ENCODE results near the gene IGSF8.

Gene IGSF8

DNA sequence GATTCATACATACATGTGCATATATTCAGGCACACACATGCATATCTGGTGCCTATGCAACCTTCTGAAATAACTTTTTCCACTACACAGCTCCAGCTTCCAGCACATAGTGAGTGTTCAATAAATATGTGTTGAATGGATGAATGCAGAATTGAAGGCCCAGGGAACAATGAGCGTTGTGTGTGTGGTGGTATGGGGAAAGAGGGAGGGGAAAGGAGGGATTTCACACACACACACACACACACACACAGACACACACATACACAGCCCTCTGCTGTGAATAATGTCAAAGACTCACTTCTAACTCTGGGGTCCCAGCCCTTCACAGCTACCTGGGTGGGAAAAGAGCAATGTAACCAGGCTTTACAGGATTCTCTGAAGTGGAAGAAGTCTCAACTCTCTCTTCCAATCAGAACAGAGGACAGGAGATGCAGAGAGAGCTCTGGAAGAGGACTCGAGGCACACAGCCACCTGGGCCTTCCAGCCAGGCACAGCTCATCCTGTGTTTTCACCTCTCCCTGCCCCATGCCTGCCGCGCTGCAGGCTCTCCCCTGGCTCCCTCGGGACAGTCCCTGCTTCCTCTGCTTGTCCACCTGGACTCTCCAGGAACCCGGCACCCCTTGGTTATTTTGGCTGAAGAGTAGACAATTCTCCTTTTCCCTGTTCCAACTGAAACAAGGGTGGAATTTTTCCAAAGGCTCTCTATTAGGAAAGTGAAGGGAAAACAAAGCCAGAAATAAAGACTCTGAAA lies 5.4 kb upstream of the IGSF8 start:
- DNase-seq, result no peak

DNA sequence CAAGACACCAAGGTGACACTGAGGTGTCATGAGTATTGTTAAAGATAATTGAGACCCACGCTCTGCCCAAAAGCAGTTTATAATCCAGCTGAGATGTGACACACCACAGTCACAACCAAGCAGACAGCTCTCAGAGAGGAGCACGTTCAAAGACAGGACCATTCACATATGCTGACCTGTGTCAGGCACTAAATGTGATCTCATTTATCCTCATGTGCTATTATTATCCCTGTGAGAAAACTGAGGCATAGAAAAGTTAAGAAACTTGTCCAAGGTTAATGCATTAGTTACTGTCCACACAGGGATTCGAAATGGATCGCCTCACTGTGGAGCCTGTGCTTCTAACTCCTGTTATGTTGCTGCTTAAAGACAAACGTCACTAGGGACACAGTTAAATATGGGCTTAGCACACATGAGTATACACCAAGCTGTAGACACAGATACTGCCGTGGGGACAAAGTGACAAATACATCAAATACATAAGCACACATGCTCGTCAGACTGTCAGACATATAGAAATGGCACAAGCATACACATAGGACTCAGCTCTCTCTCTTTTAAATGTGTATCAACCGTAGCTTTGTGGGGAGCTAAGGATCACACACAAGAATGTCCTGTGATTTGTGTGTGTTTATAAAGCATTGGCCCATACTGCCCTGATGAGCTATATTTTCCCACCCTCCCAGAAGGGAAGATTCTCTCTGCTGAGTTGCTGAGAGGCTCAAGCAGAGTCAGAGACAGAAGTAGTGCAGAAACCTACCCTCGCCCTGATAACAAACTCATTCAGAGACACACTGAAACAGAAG lies 3.5 kb upstream of the IGSF8 start:
- DNase-seq, result no peak

DNA sequence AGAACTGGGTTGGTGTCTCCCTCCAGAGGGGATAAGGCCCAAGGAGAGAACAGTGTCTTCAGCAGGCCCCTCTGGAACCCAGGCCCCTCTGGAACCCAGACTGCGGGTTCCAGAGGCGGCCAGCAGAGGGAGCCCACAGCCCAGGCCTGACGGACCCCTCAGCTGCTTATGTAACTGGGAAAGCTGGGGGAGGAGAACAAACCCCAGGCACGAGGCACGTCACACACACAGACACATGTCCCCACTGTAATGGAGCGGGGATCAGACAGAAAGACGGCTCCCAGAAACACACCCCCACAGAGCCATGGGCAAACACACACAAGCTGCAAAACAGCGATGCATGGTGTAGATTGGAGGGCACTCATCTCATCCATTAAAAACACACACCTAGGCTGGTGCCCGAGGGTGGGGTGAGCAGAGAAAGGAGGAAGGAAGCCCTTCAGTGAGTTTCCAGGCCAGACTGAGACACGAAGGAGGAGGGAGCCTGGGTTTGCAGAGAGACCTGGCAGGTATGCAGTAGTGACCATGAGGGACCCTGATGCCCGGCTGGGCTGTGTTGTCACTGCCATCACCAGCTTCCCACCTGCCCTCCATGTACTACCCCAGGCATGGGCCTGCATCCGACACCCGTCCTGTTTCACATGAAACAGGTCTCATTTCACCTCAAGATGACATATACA lies 2.8 kb upstream of the IGSF8 start:
- DNase-seq, result peak in 1 of 2 experiments; percentile 55

DNA sequence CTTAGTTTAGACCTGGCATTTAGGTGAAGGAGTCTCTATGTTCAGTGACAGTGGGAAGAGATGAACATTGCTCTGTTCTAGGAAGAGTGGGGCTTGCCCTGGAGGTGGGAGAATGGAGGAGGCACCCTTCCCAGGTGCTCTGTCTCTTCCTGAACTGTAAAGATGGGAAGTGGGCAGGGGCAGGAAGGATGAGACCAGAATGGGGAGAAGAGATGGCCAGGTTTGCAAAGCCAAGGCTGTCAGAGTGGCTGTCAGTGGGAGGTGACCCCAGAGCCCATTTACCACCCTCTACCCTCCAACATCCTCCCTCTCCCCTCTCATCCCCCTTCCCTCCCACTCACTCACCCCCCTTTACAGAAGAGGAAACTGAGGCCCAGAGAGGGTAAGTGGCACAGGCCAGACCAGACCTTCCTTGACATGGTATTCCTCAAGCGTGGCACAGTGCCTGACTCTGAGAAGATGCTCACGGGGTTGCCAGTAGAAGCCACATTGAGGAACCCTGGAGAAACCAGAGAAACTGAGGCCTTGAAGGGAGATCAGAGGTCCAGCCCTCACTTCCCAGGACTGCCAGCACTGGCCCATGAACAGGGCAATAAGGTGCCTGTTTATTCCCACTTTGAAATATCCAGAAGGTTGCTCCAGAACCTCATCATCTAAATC lies 1.4 kb upstream of the IGSF8 start:
- no peak for DNase-seq

DNA sequence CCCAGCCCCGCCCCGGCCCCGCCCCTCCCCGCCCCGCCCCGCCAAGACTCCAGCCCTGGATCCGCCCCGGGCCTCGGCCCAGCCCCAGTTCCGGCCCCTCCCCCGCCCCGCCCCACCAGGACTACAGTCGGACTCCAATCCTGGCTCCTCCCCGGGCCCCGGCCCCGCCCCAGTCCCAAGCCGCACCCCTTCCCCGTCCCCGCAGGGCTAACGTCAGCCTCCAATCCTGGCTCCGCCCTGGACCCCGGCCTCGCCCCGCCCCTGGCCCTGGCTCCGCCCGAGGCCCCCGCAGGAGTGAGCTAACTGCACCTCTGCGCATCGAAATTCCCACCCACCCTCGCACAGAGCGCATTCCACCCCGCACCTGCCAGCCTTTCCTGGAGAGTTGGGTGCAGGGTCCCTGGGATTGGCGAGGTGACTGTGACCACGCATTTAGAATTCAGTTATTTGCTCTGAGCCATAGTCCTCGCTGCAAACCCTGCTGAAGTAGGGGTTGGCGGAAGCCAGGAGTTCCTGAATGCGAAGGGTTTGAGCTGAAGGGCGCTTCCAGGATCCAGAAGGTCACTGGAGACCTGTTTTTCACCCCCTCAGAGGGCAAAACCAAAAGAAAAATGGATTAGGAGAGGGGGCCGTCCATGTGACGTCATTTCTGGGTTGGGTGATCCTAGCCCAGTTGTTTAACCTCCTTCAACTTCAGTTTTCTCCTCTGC lies 588 bp upstream of the IGSF8 start:
- DNase-seq, result peak; percentile 25 to 73

DNA sequence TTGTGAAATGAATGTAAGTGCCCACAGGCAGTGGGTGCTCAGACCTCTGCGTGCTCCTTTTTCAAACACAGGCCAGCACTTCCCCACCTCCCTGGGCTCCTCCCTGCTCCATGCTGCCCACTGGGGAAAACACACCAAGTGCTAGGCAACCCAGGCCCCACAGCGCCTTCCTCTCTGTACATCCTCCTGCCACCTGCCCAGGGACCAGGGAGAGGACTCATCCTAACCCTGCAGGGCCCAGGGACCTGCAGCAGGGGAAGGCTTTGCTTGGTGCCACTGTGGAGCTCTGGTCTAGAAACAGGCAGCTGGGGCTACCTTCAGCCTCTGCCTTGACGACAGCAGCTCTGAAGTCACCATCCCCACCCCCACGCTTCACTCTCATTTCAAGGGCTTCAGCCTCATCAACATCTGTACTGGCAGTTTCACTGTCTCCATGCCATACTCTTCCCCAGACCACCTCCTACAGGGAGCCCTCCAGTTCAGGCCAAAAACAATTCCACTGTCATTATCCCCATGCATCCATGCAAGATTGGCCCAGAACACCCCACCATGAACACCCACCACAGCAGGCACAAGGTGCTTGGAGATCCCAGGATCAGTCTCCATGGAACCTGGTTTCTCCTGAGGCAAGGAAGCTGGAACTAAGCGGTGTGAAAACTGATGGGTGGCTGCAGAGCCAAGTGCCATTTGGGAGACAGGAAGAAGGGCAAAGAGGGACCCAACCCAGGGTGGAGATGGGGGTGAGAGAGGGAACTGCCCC lies 1.1 kb downstream of the IGSF8 start:
- DNase-seq, result no peak

DNA sequence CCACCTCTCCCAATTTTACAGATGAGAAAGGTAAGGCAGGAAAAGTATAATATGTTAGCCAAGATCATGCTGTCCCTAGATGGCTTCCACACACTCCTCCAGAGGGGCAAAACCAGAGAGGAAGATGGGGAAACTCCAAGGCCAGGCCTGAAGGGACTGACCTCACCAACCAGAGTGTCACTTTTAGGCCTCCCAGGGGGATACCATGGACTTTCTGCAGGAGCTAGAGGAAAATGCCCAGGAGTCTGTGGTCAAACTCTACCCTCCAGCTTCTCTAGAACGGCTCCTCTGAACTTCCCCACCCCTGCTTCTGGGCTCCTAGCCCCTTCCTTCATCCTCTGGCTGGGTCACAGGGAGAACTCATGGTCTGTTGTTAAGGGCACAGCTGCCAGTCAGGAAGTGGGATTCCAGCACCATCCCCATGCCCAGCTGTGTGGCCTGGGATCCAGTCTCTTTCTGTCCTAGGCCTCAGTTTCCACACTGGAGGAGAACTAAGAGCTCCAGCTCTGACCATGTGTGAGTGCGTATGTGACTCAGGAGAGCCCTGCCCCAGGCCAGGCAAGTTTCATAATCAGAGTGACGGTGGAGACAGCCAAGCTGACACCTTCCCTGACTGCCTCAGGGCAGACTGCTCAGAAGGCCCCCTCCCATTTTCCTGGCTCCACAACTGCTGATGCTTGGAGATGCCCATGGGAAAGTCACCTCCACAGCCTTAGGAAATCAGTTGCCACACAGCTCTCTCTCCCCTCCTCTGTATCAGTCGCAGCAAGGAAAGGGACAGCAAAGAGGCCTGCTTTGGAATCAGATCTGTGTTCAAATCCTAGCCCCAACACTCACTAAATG lies 1.9 kb downstream of the IGSF8 start:
- DNase-seq, result no peak

DNA sequence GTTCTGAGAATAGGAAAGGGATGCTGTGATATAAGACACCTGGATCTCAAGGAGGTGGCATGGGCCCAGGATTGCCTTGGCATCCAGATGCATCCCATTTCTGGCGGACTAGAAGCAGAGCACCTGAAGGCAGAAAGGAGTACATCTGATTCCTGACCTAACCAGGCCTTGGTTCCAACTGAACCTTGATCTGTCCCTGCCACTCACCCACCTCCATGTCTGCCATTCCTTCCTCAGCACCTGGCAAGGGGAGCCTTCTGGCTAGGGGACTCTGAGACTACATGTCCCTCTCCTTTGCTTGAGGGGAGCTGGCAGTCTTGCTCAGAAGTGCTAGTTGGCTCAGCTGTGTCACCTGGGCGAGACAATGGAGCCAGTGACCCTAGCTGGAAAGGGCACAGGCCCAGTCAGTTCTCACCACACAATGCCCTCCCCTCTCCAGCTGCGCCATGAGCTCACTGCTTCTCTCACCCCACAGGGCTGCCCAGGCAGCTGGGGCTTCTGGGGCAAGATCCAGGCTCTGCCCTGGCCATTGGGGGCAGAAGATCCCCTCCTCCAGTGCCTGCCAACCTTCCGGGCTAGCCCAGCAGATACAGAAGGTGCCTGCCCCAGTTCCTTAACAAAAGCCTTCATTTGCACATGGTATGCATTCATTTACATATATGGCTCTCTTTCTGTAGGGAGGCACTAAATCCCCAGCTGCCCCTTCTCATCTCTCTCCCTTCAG lies 2.9 kb downstream of the IGSF8 start:
- DNase-seq, result no peak

DNA sequence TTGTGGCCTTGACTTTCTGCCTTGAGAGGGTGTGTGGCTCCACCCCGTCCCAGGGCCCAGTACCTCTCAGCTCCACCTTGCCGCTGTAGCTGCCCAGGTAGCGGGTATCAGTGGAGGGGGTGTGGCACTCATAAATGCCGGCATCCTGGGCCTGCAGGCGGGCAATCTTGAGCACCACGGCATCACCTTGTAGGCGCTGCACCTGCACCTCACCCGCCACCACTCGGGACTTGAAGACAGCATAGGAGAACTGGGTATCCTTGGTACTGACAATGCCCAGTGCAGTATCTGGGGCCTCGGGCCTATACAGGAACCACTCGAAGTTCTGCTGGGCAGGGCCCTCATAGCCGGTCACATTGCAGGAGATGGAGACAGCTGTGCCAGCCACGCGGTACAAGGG lies 3.6 kb downstream of the IGSF8 start:
- no peak for DNase-seq

DNA sequence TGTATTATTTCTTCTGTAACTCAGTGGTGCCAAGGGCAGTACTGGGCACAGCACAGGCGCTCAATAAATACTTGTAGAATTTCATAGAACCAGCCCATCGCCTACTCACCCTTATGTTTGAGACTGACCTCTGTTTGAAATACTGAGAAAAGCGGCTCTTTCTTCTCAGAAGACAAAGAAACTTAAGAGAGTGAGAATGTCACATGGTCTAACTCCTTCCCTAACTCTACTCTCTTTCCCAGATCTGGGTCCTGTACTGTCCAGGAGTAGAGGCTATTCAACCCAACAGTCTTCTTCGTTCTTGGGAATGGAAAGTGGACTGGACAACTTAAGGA lies 4.2 kb downstream of the IGSF8 start:
- DNase-seq, result no peak

DNA sequence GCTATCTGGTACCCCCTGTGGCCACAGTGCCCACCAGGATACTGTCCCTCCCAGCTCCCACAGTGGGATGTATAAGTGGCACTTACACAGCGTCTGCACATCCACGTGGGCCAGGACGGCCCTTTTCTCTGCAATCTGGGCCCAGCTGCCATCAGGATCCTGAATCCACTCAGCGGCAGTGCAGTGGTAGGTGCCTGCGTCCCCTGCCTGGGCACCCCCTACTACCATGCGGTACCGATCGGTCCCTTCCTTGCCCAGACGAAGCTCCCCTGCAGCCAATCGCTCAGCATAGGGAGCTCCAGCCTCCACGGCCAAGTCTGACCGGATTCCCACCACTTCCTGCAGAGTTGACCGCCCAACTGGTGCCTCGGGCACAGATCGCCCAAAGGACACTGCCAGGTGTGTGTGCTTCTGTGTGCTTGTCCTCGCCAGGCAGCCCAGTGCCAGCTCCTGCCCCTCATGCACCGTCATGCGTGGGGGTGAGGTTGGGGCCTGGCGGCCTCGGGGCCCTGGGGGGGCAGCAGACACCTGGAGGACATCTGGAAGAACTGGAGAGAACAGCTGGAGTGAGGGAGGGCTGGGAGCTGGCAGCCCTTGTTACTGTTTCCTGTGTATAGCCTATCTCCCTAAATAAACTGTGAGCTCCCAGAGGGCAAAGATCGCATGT lies 4.7 kb downstream of the IGSF8 start:
- no peak for DNase-seq

DNA sequence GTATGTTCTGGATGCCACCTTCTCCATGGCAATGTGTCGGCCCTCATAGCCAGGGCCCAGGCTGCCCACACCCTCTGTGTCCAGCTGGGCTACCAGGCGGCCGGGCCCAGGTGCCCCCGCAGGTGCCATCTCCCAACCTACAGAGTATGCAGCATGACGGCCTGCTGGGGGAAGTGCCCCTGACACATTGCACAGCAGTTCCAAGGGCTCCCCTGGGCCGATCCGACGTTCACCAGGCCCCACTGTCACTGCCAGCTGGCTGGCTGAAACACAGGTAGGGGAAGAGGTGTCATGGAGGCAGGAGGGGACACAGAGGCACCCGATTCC lies 5.4 kb downstream of the IGSF8 start:
- no peak for DNase-seq

DNA sequence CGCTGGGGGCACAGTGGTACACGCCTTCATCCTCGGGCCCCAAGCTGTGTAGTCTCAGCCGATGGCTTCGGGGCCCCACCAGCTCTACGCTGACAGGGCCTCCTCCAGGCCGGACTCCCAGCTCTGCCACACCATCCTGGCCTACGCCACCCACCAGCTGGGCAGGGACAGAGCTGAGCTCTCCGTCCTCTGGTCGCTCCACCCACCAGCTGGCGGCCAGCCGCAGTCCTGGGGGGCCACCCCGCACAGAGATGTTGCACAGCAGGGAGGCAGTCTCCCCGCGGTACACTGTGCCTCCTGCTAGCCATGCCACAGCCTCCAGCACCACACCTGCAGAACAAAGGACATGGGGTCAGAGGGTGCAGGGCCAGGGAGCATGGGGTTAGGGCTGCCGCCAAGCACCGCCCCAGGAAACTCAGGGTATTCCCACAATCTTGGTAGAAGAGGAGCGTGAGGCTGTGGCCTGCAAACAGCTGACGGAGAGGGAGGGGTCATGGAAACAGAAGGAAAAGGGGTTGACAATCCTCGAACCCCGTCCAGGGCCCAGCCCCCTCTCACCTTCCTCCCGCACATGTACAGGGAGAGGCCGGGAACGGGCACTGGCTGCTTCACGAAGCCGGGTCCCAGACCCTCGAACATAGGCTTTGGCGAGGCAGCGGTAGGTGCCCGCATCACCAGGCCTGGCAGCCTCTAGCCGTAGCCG lies 5.9 kb downstream of the IGSF8 start:
- DNase-seq, result no peak

DNA sequence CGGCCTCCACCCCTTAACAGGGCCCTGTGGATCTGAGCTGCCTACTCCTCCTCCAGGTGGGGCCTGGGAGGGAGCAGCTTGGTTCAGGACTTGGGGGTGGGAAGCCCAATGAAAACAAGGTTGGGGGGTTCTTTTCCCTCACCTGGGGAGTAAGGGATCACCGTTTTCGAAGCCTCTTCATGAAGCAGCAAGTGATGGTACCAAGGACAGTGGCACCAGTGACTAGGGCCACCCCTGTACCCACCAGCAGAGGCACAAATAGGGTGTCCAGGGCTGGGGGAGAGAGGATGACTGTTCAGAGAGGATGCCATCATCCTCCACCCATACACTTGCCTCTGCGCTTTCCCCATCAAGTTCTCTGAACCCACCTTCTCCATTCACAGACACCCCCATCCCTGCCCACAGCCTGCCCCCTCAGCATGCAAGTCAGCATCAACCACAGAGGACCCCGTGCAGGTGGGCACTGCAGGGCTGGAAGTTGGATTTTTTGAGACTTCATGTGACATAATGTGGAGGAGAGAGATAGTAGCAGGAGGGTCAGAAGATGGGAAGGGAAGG lies 6.7 kb downstream of the IGSF8 start:
- DNase-seq, result no peak

DNA sequence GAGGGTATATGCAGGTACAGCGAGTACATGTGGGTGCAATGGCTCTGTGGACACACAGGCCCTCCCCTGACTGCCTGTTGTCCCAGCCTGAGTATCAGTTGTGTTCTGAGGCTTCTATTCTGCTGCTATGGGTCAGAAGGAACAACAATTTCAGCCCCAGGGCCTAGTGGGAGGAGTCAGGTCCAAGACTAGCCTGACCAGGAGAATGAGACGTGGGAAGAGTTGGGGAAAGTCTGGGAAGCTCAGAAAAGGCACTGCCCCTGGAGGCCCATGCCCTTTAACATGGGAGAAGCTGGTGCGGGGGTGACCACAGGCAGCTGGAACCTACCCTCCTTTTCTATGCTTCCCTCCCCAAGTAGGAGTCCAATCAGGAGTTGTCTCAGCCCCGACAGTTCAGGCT lies 7.7 kb downstream of the IGSF8 start:
- DNase-seq, result no peak

DNA sequence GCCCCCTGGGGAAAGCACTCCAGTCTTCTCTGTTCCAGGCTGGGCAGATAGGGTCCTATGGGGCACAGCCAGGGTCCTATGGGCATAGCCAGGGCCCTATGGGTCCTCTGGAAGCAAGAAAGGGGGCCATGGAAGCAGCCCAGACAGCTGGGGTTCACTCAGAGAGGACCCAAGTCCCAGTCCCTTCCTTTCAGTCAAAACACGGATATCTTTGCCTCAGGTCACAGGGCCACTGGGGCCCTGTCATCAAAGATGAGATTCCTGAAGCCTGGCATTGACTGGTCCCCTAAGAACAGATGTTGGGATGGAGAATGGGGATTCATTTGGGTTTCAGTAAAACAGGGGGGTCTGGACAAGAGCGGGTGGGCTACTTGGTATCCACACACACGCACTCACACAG lies 8.5 kb downstream of the IGSF8 start:
- DNase-seq, result no peak

DNA sequence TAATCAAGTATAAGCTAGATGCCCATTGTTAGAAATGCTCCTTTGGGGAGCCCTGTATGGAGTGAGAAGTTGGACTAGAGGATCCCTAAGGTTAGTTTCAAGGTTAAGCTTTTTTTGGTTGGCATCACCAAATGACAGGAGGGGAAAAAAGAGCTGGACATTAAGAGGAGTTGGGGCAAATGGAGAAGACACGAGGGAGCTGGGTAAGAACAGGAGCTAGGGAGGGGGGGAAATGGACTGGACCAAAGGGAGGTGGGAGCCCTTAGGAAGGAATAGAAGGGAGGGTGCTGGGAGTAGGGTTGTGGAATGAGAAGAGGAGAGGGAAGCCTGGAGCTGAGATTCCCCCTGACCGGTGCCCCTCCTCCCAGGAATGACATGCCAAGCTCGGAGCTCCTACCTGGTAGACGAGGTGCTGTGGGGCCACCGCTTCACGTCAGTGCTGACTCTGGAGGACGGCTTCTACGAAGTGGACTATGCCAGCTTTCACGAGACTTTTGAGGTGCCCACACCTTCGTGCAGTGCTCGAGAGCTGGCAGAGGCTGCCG lies 11.2 kb downstream of the IGSF8 start:
- DNase-seq, result no peak

DNA sequence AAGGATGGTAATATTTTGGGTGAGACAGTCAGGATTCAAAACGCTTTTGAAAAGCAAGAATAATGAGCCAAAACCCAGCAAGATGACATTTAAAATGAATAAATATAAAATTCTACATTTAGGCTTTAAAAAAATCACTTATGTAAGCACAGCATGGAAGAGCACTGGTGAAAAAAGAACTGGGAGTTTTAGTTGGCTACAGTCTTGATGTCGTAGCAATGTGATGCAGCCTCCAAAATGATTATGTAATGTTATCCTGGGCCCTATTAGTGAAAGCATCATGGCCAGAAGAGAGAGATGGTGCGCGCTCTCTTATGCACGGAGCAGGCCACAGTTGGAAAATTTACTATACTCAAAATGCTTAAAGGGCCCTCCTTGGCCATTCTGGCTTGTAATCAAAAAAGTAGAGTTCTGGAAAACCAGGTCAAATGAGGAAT lies 11.9 kb downstream of the IGSF8 start:
- no peak for DNase-seq

Measured in SW 1271 (cell line).